Measurements from ENCODE around the gene SOCS7. TPM values are rescaled to one million over a fixed set of nuclear protein-coding genes. Genes with fewer than 3 reads are reported as not detected.
"Not testable (repeated sequence)": the region's sequence is repeated elsewhere in the genome, so short reads cannot be mapped to it uniquely, and the experiment has no call there.

The SOCS7 gene
- polyA plus RNA-seq, 4 donors = 14.9 to 22.7 (median 18.8) TPM

GRCh38 chr17:38434178-38434665, 82.6 kb downstream of the SOCS7 start:
- no peak for DNase-seq (ENCODE audit: low read depth in 4 of 4, low spot score in 3 of 4)

GRCh38 chr17:38435795-38436194, 84.2 kb downstream of the SOCS7 start:
- DNase-seq (ENCODE audit: low read depth in 4 of 4, low spot score in 3 of 4) = no peak

- DNase-seq (ENCODE audit: low read depth in 4 of 4, low spot score in 3 of 4) = no peak
Observed at GRCh38 chr17:38436386-38436785, 84.7 kb downstream of the SOCS7 start.

GRCh38 chr17:38437313-38437712, 85.7 kb downstream of the SOCS7 start:
- not testable (repeated sequence) for DNase-seq (ENCODE audit: low read depth in 4 of 4, low spot score in 3 of 4)

GRCh38 chr17:38439436-38439835, 87.8 kb downstream of the SOCS7 start:
- no peak for DNase-seq (ENCODE audit: low read depth in 4 of 4, low spot score in 3 of 4)

- DNase-seq (ENCODE audit: low read depth in 4 of 4, low spot score in 3 of 4) = no peak
Observed at GRCh38 chr17:38440614-38441397, 89.2 kb downstream of the SOCS7 start.

GRCh38 chr17:38441429-38442061, 89.9 kb downstream of the SOCS7 start:
- no peak for DNase-seq (ENCODE audit: low read depth in 4 of 4, low spot score in 3 of 4)

- no peak for DNase-seq (ENCODE audit: low read depth in 4 of 4, low spot score in 3 of 4)
Observed at GRCh38 chr17:38442548-38442947, 90.9 kb downstream of the SOCS7 start.

- no peak for DNase-seq (ENCODE audit: low read depth in 4 of 4, low spot score in 3 of 4)
Observed at GRCh38 chr17:38443356-38444031, 91.8 kb downstream of the SOCS7 start.

- no peak for DNase-seq (ENCODE audit: low read depth in 4 of 4, low spot score in 3 of 4)
Observed at GRCh38 chr17:38444151-38444550, 92.5 kb downstream of the SOCS7 start.

- no peak for DNase-seq (ENCODE audit: low read depth in 4 of 4, low spot score in 3 of 4)
Observed at GRCh38 chr17:38447502-38448085, 96.0 kb downstream of the SOCS7 start.

GRCh38 chr17:38448208-38448771, 96.6 kb downstream of the SOCS7 start:
- DNase-seq (ENCODE audit: low read depth in 4 of 4, low spot score in 3 of 4) = no peak

GRCh38 chr17:38449364-38449763, 97.7 kb downstream of the SOCS7 start:
- DNase-seq (ENCODE audit: low read depth in 4 of 4, low spot score in 3 of 4) = peak in 1 of 4 donors; percentile 65

GRCh38 chr17:38450557-38451029, 98.9 kb downstream of the SOCS7 start:
- DNase-seq (ENCODE audit: low read depth in 4 of 4, low spot score in 3 of 4) = no peak

- DNase-seq (ENCODE audit: low read depth in 4 of 4, low spot score in 3 of 4) = peak in 1 of 4 donors; percentile 55
Observed at GRCh38 chr17:38451030-38451839, 99.6 kb downstream of the SOCS7 start.

- DNase-seq (ENCODE audit: low read depth in 4 of 4, low spot score in 3 of 4) = peak in 1 of 4 donors; percentile 65
Observed at GRCh38 chr17:38451840-38452529, 100.3 kb downstream of the SOCS7 start.

- DNase-seq (ENCODE audit: low read depth in 4 of 4, low spot score in 3 of 4) = no peak
Observed at GRCh38 chr17:38452719-38453118, 101.1 kb downstream of the SOCS7 start.

GRCh38 chr17:38453951-38454421, 102.3 kb downstream of the SOCS7 start:
- DNase-seq (ENCODE audit: low read depth in 4 of 4, low spot score in 3 of 4) = no peak

GRCh38 chr17:38454532-38454931, 102.9 kb downstream of the SOCS7 start:
- DNase-seq (ENCODE audit: low read depth in 4 of 4, low spot score in 3 of 4) = no peak

Measured in left renal pelvis (tissue), 4 donors.